Measurements from ENCODE around the gene NUDT2. TPM values are rescaled to one million over a fixed set of nuclear protein-coding genes. Genes with fewer than 3 reads are reported as not detected.

NUDT2 gene
- total RNA-seq, 1 donor from 2014 or later: 17.8 TPM

DNA sequence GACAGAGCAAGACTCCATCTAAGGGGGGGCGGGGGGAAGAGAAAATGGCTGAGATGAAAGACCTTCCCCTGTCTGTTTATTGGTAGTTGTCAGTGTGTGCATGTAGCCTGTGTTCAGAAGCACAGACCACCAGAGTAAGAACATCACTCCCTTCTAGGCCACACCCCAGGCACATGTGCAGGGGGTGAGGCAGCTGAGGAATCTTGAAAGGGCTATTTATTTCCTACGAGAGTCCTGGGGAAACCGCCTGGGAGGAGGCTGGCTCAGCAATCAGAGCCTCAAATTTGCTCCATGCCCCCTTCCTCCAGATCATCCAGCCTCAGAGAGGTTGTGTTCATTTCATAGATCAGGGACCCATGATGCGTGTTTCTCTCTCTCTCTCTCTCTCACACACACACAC, 40.3 kb downstream of the NUDT2 start:
- Mint-ChIP-seq H3K27ac (no peak overlapping the region), H3K4me3 (no peak overlapping the region), H3K4me1 (no peaks in the 10 kb centered on the region), H3K9me3 (peaks cover 18% of the 10 kb centered on the region), H3K36me3 (peaks cover 38% of the 10 kb centered on the region), H3K27me3 (ENCODE audit: low read depth) (no peaks in the 10 kb centered on the region)
- no peak for DNase-seq (ENCODE audit: low spot score in 2 of 2, unreplicated experiment in 2 of 2)
- TF ChIP-seq, protein P1, sequence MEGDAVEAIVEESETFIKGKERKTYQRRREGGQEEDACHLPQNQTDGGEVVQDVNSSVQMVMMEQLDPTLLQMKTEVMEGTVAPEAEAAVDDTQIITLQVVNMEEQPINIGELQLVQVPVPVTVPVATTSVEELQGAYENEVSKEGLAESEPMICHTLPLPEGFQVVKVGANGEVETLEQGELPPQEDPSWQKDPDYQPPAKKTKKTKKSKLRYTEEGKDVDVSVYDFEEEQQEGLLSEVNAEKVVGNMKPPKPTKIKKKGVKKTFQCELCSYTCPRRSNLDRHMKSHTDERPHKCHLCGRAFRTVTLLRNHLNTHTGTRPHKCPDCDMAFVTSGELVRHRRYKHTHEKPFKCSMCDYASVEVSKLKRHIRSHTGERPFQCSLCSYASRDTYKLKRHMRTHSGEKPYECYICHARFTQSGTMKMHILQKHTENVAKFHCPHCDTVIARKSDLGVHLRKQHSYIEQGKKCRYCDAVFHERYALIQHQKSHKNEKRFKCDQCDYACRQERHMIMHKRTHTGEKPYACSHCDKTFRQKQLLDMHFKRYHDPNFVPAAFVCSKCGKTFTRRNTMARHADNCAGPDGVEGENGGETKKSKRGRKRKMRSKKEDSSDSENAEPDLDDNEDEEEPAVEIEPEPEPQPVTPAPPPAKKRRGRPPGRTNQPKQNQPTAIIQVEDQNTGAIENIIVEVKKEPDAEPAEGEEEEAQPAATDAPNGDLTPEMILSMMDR (IDR thresholded peaks at IDR 0.05; ENCODE audit: unreplicated experiment): no peak

DNA sequence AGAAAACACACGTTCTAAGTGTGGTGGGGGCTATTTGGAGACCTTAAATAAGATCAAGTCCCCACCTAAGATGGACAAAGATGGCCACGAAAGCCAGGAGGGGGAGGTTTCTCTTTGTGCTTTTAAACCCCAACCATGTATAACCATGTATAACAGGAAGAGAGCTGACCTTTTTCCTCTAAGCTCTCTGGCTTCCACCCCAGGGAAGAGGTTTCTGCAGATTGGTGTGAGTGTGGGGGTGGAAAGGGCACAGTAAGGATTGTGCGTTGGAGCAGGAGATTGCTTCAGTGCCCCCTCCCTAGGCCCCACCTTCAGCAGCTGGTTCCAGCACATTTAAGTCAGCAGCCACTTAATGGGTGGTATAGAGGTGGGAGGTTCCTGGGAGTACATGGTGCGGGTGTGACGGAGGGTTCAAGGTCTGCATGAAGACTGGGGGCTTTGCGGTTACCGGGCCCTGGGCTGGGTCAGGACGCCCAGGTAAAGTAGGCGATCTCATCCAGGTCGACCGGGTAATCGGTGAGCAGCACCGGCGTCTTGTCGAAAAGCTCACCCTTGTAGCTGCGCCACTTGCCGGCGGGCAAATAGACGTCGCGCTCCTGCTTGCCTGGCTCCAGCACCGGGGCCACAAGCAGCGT, 41.1 kb downstream of the NUDT2 start:
- TF ChIP-seq, protein P1 (IDR thresholded peaks at IDR 0.05; ENCODE audit: unreplicated experiment): no peak
- Mint-ChIP-seq H3K9me3 (peaks cover 18% of the 10 kb centered on the region), H3K4me1 (peaks cover 5% of the 10 kb centered on the region), H3K27ac (no peak overlapping the region), H3K27me3 (ENCODE audit: low read depth) (peaks cover 2% of the 10 kb centered on the region), H3K4me3 (no peak overlapping the region), H3K36me3 (peaks cover 38% of the 10 kb centered on the region)
- DNase-seq (ENCODE audit: low spot score in 2 of 2, unreplicated experiment in 2 of 2): no peak

DNA sequence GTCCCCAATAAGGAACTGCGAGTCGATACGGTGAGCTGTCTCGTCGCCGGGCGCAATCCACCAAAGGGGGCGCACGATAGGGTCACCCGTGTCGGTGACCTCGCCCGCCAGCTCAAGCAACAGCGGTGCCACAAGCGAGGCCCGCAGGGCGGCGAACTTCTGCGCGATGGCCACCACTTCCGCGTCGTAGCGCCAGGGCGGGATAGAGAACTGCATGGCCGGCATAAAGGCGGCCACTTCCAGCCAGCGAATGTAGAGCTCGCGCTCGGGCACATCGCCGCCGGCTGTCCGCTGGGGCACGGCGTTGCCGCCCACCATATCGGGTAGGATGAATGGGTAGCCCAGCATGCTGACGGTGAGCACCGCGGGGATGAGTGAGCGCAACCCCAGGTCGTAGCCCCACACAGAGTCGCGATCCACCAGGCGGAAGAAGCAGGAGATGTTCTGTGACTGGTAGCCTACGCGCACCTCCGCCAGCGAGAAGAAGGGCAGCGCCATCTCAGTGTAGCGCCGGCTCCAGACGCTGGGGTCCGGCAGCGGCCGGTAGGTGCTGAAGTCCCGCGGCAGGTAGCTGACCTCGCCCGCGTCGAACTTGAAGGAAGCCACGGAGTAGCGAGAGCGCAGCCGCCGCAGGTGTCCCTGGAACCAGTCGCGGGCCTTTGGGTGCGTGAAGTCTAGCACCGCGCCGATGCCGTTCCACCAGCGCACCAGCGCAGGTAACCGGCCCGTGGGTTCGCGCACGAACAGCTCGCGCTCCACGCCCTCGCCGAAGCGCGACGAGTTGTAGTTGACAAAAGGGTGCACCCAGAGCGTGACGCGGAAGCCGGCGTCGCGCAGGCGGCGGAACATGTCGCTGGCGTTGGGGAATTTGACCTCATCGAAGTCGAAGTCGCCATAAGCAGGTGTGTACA, 41.9 kb downstream of the NUDT2 start:
- H3K4me3 Mint-ChIP-seq: no peak overlapping the region
- H3K36me3 Mint-ChIP-seq: peaks cover 38% of the 10 kb centered on the region
- H3K9me3 Mint-ChIP-seq: peaks cover 18% of the 10 kb centered on the region
- no peak for DNase-seq (ENCODE audit: low spot score in 2 of 2, unreplicated experiment in 2 of 2)
- peaks cover 8% of the 10 kb centered on the region for H3K27me3 Mint-ChIP-seq (ENCODE audit: low read depth)
- peaks cover 13% of the 10 kb centered on the region for H3K4me1 Mint-ChIP-seq
- H3K27ac Mint-ChIP-seq: no peak overlapping the region
- TF ChIP-seq, protein P1 (IDR thresholded peaks at IDR 0.05; ENCODE audit: unreplicated experiment): no peak

DNA sequence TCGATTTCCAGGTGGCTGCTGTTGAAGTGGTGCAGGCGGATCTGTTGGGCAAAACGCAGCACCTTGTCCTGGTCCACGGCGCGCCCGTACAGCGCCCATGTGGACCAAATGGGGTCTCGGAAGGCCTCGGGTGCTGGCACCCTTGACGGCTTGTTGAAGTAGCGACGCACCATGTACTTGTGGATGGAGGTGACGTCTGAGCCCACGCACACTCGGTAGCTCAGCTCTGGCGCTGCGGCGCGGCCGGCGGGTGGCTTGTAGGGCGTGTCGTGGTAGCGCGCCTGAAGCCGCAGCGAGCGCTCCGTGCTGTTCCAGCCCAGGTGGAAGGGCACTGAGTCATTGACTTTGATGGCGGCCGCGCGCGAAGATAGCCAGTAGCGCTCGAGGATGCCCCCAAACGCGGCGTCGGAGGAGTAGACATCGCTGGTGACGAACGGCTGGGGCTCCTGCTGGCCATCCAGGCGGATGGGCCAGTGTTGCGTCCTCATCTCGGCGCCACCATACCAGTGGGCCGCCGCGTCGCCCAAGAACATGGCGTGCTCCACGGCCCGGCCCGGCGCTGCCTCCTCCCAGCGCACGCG, 42.6 kb downstream of the NUDT2 start:
- Mint-ChIP-seq H3K4me1 (peaks cover 14% of the 10 kb centered on the region), H3K4me3 (no peak overlapping the region), H3K27ac (no peak overlapping the region), H3K27me3 (ENCODE audit: low read depth) (peaks cover 8% of the 10 kb centered on the region), H3K36me3 (peaks cover 33% of the 10 kb centered on the region), H3K9me3 (peaks cover 13% of the 10 kb centered on the region)
- TF ChIP-seq, protein P1 (IDR thresholded peaks at IDR 0.05; ENCODE audit: unreplicated experiment): no peak
- no peak for DNase-seq (ENCODE audit: low spot score in 2 of 2, unreplicated experiment in 2 of 2)

DNA sequence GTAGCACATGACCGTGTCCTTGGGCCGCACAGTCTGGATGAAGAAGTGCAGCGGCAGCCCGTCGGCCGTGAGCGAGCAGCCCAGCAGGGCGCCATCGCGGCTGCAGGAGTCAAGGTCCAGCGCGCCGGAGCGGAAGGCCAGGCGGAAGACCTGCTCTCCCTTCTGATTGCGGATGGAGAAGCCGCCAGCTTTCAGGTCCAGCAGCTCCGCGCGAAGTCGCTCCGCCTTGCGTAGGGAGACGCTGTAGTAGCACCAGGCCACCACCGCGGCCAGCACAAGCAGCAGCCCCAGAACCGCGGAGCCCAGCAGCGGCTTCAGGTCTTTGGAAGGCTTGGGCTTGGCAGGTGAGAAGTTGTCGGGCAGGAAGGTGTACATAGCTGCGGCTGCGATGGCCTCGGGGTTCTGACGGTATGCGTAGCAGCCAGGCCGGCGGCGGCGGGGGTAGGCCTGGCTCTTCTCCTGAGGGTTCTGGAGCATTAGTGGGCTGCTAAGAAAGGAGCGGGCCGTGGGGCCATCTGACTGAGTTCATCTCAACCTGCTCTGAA, 43.2 kb downstream of the NUDT2 start:
- peaks cover 29% of the 10 kb centered on the region for H3K36me3 Mint-ChIP-seq

More for the DNA sequence above, 43.2 kb downstream of the NUDT2 start:
- H3K27me3 Mint-ChIP-seq (ENCODE audit: low read depth): peaks cover 8% of the 10 kb centered on the region
- H3K9me3 Mint-ChIP-seq: peaks cover 9% of the 10 kb centered on the region
- no peak overlapping the region for H3K27ac Mint-ChIP-seq
- DNase-seq (ENCODE audit: low spot score in 2 of 2, unreplicated experiment in 2 of 2): no peak
- TF ChIP-seq, protein P1 (IDR thresholded peaks at IDR 0.05; ENCODE audit: unreplicated experiment): no peak
- no peak overlapping the region for H3K4me3 Mint-ChIP-seq
- H3K4me1 Mint-ChIP-seq: peaks cover 16% of the 10 kb centered on the region

Data from mesothelial cell of epicardium (in vitro differentiated cells).